Activated CD8-positive, alpha-beta T cell treated with anti-CD3 and anti-CD28 coated beads for 36 hours (primary cell): Measurements from ENCODE around the gene IL23R. TPM values are rescaled to one million over a fixed set of nuclear protein-coding genes. Genes with fewer than 3 reads are reported as not detected.

Source experiments
- ATAC-seq: fragments of 200-7000 bp; cut with Tn5 transposase; one replicate; pipeline ENCODE4 v1.10.0; 2021; ENCODE audit warnings: mild to moderate bottlenecking, moderate library complexity
- CTCF ChIA-PET: fragments of 350-600 bp; sonication (Branson Sonifier 250); formaldehyde crosslinking; loops from one replicate; lab custom pipeline; 2021; ENCODE audit warnings: antibody characterized with exemption; lab: Charles Lee
- POLR2A ChIA-PET: fragments of 350-600 bp; sonication (Branson Sonifier 250); formaldehyde crosslinking; loops from one replicate; lab custom pipeline; 2021; ENCODE audit warnings: antibody characterized with exemption; lab: Charles Lee
- DNase-seq: peaks from one replicate; pipeline ENCODE4 v3.0.0-alpha.2; 2020
- H3K27ac Mint-ChIP-seq: one replicate; pipeline ENCODE4 v1.8.0; 2021; ENCODE audit warnings: mild to moderate bottlenecking, mixed read lengths
- H3K27me3 Mint-ChIP-seq: one replicate; pipeline ENCODE4 v1.8.0; 2021; ENCODE audit warnings: mixed read lengths
- H3K36me3 Mint-ChIP-seq: one replicate; pipeline ENCODE4 v1.8.0; 2021; ENCODE audit warnings: low read depth, mixed read lengths
- H3K4me1 Mint-ChIP-seq: one replicate; pipeline ENCODE4 v1.8.0; 2021; ENCODE audit warnings: low read depth, mixed read lengths
- H3K4me3 Mint-ChIP-seq: one replicate; pipeline ENCODE4 v1.8.0; 2021; ENCODE audit warnings: mild to moderate bottlenecking, moderate library complexity, mixed read lengths
- H3K9me3 Mint-ChIP-seq: one replicate; pipeline ENCODE4 v1.8.0; 2021; ENCODE audit warnings: mixed read lengths
- CTCF ChIP-seq: fragments of 200-600 bp; IDR thresholded peaks from one replicate; pipeline ENCODE4 v1.8.0; 2022; ENCODE audit warnings: antibody characterized with exemption, mild to moderate bottlenecking
- intact Hi-C: fragments of 100-400 bp; cut with micrococcal nuclease; formaldehyde crosslinking; loops from one replicate; pipeline ENCODE4 v1.10.0; 2022
- total RNA-seq, 2 experiments: library from RNA; stranded (reverse); gene quantifications; one replicate each; pipeline ENCODE4 v1.2.3, GENCODE V29; 2021

Gene IL23R
- total RNA-seq, 2 experiments from 2014 or later: 1.0 to 1.2 TPM

GRCh38 chr1:67242016-67242415 lies 75.8 kb downstream of the IL23R start:
- Mint-ChIP-seq H3K9me3 (no peaks in the 10 kb centered on the region), H3K27ac (no peak overlapping the region), H3K36me3 (no peaks in the 10 kb centered on the region), H3K27me3 (peaks cover 6% of the 10 kb centered on the region), H3K4me3 (no peak overlapping the region), H3K4me1 (peaks cover 13% of the 10 kb centered on the region)
- intact Hi-C loops: no loop called here
- POLR2A ChIA-PET: no interaction called here
- no peak for TF ChIP-seq CTCF
- no peak for DNase-seq
- ATAC-seq: no peak
- CTCF ChIA-PET: interaction anchor here (1.2 to 2.0 kb wide), 5 partner anchors 12 to 259 kb away, joined by 4 to 7 read pairs (median 5); no protein-coding TSS in a partner anchor

- H3K4me3 Mint-ChIP-seq: no peak overlapping the region
- ChIA-PET POLR2A (no interaction called here), CTCF (interaction anchor here (0.7 to 3.6 kb wide), 2 partner anchors 12 kb away, joined by 3 to 18 read pairs; no protein-coding TSS in a partner anchor)
- no peak overlapping the region for H3K27ac Mint-ChIP-seq
- DNase-seq (no peak), ATAC-seq (no peak)
- H3K36me3 Mint-ChIP-seq: peaks cover 18% of the 10 kb centered on the region
- TF ChIP-seq CTCF: no peak
- H3K27me3 Mint-ChIP-seq: peaks cover 7% of the 10 kb centered on the region
- intact Hi-C loops: no loop called here
- peaks cover 16% of the 10 kb centered on the region for H3K9me3 Mint-ChIP-seq
- no peaks in the 10 kb centered on the region for H3K4me1 Mint-ChIP-seq
These were observed 83.9 kb downstream of the IL23R start for GRCh38 chr1:67250051-67250653.

- H3K36me3 Mint-ChIP-seq: peaks cover 4% of the 10 kb centered on the region
- H3K4me3 Mint-ChIP-seq: no peak overlapping the region
- no peak overlapping the region for H3K27ac Mint-ChIP-seq
- intact Hi-C loops: no loop called here
- ChIA-PET POLR2A (interaction anchor here (0.9 to 1.1 kb wide), 2 partner anchors 85 to 146 kb away, joined by 3 read pairs; no protein-coding TSS in a partner anchor), CTCF (interaction anchor here (1.0 to 1.4 kb wide), 3 partner anchors 8 to 244 kb away, joined by 3 read pairs; no protein-coding TSS in a partner anchor)
- no peak for DNase-seq
- TF ChIP-seq CTCF: no peak
- no peaks in the 10 kb centered on the region for H3K27me3 Mint-ChIP-seq
- H3K9me3 Mint-ChIP-seq: peaks cover 2% of the 10 kb centered on the region
- H3K4me1 Mint-ChIP-seq: peaks cover 2% of the 10 kb centered on the region
- ATAC-seq: no peak
These were observed 90.3 kb downstream of the IL23R start for GRCh38 chr1:67256291-67257172.

GRCh38 chr1:67257173-67257535 lies 90.9 kb downstream of the IL23R start:
- peaks cover 2% of the 10 kb centered on the region for H3K36me3 Mint-ChIP-seq
- peaks cover 7% of the 10 kb centered on the region for H3K4me1 Mint-ChIP-seq
- peaks cover 2% of the 10 kb centered on the region for H3K9me3 Mint-ChIP-seq
- DNase-seq (no peak), ATAC-seq (no peak)
- TF ChIP-seq CTCF: no peak
- no peaks in the 10 kb centered on the region for H3K27me3 Mint-ChIP-seq
- POLR2A ChIA-PET: interaction anchor here (0.9 to 1.1 kb wide), 3 partner anchors 15 to 146 kb away, joined by 3 read pairs; no protein-coding TSS in a partner anchor
- H3K4me3 Mint-ChIP-seq: no peak overlapping the region
- CTCF ChIA-PET: interaction anchor here (1.0 to 1.4 kb wide), 3 partner anchors 9 to 243 kb away, joined by 3 read pairs; no protein-coding TSS in a partner anchor
- H3K27ac Mint-ChIP-seq: no peak overlapping the region
- intact Hi-C loops: no loop called here
